NOMO-1 treated with DMSO at 0.1 percent for 48 hours (cell line): ENCODE results near the gene ANO8.
"Not testable (repeated sequence)": the region's sequence is repeated elsewhere in the genome, so short reads cannot be mapped to it uniquely, and the experiment has no call there.

ENCODE experiments used
- DNase-seq: peaks from one replicate; lab custom pipeline; 2025; ENCODE audit not compliant: unreplicated experiment; lab: John Stamatoyannopoulos, UW

ANO8 gene

GRCh38 chr19:17311455-17312188, 23.0 kb downstream of the ANO8 start:
- no peak for DNase-seq

- no peak for DNase-seq
Observed at GRCh38 chr19:17309965-17310461, 24.6 kb downstream of the ANO8 start.

GRCh38 chr19:17309198-17309964, 25.3 kb downstream of the ANO8 start, which contains the start of gene DDA1:
Gene DDA1, plus strand, starts transcription at chr19:17309563. Its CDS starts 92 bp downstream, at chr19:17309655.
- peak; percentile 100 for DNase-seq

- DNase-seq = no peak
Observed at GRCh38 chr19:17307876-17308377, 26.7 kb downstream of the ANO8 start.

GRCh38 chr19:17306285-17306714, 28.4 kb downstream of the ANO8 start:
- no peak for DNase-seq

- peak; percentile 100 for DNase-seq
Observed at GRCh38 chr19:17305517-17306284, 29.0 kb downstream of the ANO8 start, which contains the start of gene MRPL34. Gene MRPL34, plus strand, starts transcription at chr19:17305872. Its CDS starts 21 bp downstream, at chr19:17305893.

GRCh38 chr19:17305216-17305516, 29.5 kb downstream of the ANO8 start:
- DNase-seq = no peak

- DNase-seq = no peak
Observed at GRCh38 chr19:17304386-17305215, 30.1 kb downstream of the ANO8 start.

GRCh38 chr19:17303940-17304267, 30.8 kb downstream of the ANO8 start:
- no peak for DNase-seq

GRCh38 chr19:17303167-17303939, 31.3 kb downstream of the ANO8 start, which contains the start of gene ABHD8:
Gene ABHD8, minus strand, starts transcription at chr19:17303425. Its CDS starts 1,809 bp downstream, at chr19:17301616.
- DNase-seq = peak; percentile 89

- peak; percentile 50 for DNase-seq
Observed at GRCh38 chr19:17302391-17303166, 32.1 kb downstream of the ANO8 start.

GRCh38 chr19:17300992-17301619, 33.5 kb downstream of the ANO8 start:
- DNase-seq = no peak

GRCh38 chr19:17296976-17297375, 37.7 kb downstream of the ANO8 start:
- no peak for DNase-seq

- no peak for DNase-seq
Observed at GRCh38 chr19:17296273-17296672, 38.4 kb downstream of the ANO8 start.

- not testable (repeated sequence) for DNase-seq
Observed at GRCh38 chr19:17295551-17295950, 39.1 kb downstream of the ANO8 start.

GRCh38 chr19:17294051-17294891, 40.4 kb downstream of the ANO8 start:
- no peak for DNase-seq

GRCh38 chr19:17293605-17294004, 41.0 kb downstream of the ANO8 start:
- no peak for DNase-seq
